ENCODE measurements around the gene C1orf35. TPM values are rescaled to one million over a fixed set of nuclear protein-coding genes. Genes with fewer than 3 reads are reported as not detected.

C1orf35 gene
- total RNA-seq, 1 donor from 2014 or later: 20.2 TPM

GRCh38 chr1:228141226-228142044 is 38.3 kb upstream of the C1orf35 start:
- Mint-ChIP-seq H3K4me1 (ENCODE audit: low read depth) (peaks cover 5% of the 10 kb centered on the region), H3K4me3 (ENCODE audit: low read depth) (peak overlapping the region; percentile 90), H3K36me3 (ENCODE audit: insufficient read depth) (no peaks in the 10 kb centered on the region), H3K27me3 (peaks cover 13% of the 10 kb centered on the region), H3K9me3 (ENCODE audit: low read depth) (no peaks in the 10 kb centered on the region), H3K27ac (peak overlapping the region; percentile 92)
- no peak for DNase-seq (ENCODE audit: low spot score, unreplicated experiment)
- no peak for TF ChIP-seq CTCF (IDR thresholded peaks at IDR 0.05; ENCODE audit: unreplicated experiment)

GRCh38 chr1:228140724-228141225 is 37.6 kb upstream of the C1orf35 start:
- peak overlapping the region; percentile 92 for H3K27ac Mint-ChIP-seq
- H3K27me3 Mint-ChIP-seq: peaks cover 20% of the 10 kb centered on the region
- no peak for DNase-seq (ENCODE audit: low spot score, unreplicated experiment)
- no peaks in the 10 kb centered on the region for H3K36me3 Mint-ChIP-seq (ENCODE audit: insufficient read depth)
- peaks cover 5% of the 10 kb centered on the region for H3K4me1 Mint-ChIP-seq (ENCODE audit: low read depth)
- peak overlapping the region; percentile 90 for H3K4me3 Mint-ChIP-seq (ENCODE audit: low read depth)
- no peaks in the 10 kb centered on the region for H3K9me3 Mint-ChIP-seq (ENCODE audit: low read depth)
- no peak for TF ChIP-seq CTCF (IDR thresholded peaks at IDR 0.05; ENCODE audit: unreplicated experiment)

GRCh38 chr1:228139931-228140723 is 37.0 kb upstream of the C1orf35 start, which contains the start of gene GUK1:
TSS of gene GUK1 (plus strand) at chr1:228140279. CDS start at chr1:228140303, 24 bp downstream.
- no peaks in the 10 kb centered on the region for H3K36me3 Mint-ChIP-seq (ENCODE audit: insufficient read depth)
- H3K9me3 Mint-ChIP-seq (ENCODE audit: low read depth): no peaks in the 10 kb centered on the region
- peak within 1 kb of the TSS; percentile 97 for H3K27ac Mint-ChIP-seq
- peak; percentile 45 for TF ChIP-seq CTCF (IDR thresholded peaks at IDR 0.05; ENCODE audit: unreplicated experiment)
- peak within 1 kb of the TSS; percentile 90 for H3K4me3 Mint-ChIP-seq (ENCODE audit: low read depth)
- peak; percentile 100 for DNase-seq (ENCODE audit: low spot score, unreplicated experiment)
- H3K4me1 Mint-ChIP-seq (ENCODE audit: low read depth): peaks cover 5% of the 10 kb centered on the region
- peaks cover 26% of the 10 kb centered on the region for H3K27me3 Mint-ChIP-seq

- Mint-ChIP-seq H3K27ac (peak overlapping the region; percentile 97), H3K27me3 (peaks cover 33% of the 10 kb centered on the region), H3K9me3 (ENCODE audit: low read depth) (no peaks in the 10 kb centered on the region), H3K4me1 (ENCODE audit: low read depth) (peaks cover 5% of the 10 kb centered on the region), H3K4me3 (ENCODE audit: low read depth) (peak overlapping the region; percentile 90), H3K36me3 (ENCODE audit: insufficient read depth) (no peaks in the 10 kb centered on the region)
- TF ChIP-seq CTCF (IDR thresholded peaks at IDR 0.05; ENCODE audit: unreplicated experiment): no peak
- no peak for DNase-seq (ENCODE audit: low spot score, unreplicated experiment)
Observed at GRCh38 chr1:228139406-228139930, 36.3 kb upstream of the C1orf35 start.

- Mint-ChIP-seq H3K36me3 (ENCODE audit: insufficient read depth) (no peaks in the 10 kb centered on the region), H3K27me3 (peaks cover 39% of the 10 kb centered on the region), H3K27ac (no peak overlapping the region), H3K4me3 (ENCODE audit: low read depth) (no peak overlapping the region), H3K4me1 (ENCODE audit: low read depth) (peaks cover 3% of the 10 kb centered on the region), H3K9me3 (ENCODE audit: low read depth) (no peaks in the 10 kb centered on the region)
- DNase-seq (ENCODE audit: low spot score, unreplicated experiment): no peak
- no peak for TF ChIP-seq CTCF (IDR thresholded peaks at IDR 0.05; ENCODE audit: unreplicated experiment)
Observed at GRCh38 chr1:228136901-228137300, 33.8 kb upstream of the C1orf35 start.

Measured in progenitor cell of endocrine pancreas (in vitro differentiated cells).